H1 (cell line): ENCODE results near the gene POLG. TPM values are rescaled to one million over a fixed set of nuclear protein-coding genes. Genes with fewer than 3 reads are reported as not detected.

Source experiments
- BRCA1 ChIP-seq: IDR thresholded peaks from 2 replicates; pipeline ENCODE4 v1.6.1; 2012; ENCODE audit warnings: low read depth, low read length, improper control_type of control experiment
- CBX5 ChIP-seq: fragments of 300-800, 300-1000 bp; sonication (generic); IDR thresholded peaks from 2 replicates; pipeline ENCODE4 v1.7.1; 2016; ENCODE audit warnings: antibody characterized with exemption, low read length, low read depth
- EGR1 ChIP-seq: IDR thresholded peaks from 2 replicates; pipeline ENCODE4 v1.6.1; 2011; ENCODE audit warnings: low read depth, low read length, borderline replicate concordance
- GABPA ChIP-seq: IDR thresholded peaks from 2 replicates; pipeline ENCODE4 v1.6.1; 2011; ENCODE audit warnings: mild to moderate bottlenecking, low read length, moderate library complexity, borderline replicate concordance; ENCODE audit not compliant: insufficient read depth
- GTF2F1 ChIP-seq: IDR thresholded peaks from 2 replicates; pipeline ENCODE4 v1.6.1; 2012; ENCODE audit warnings: low read depth, low read length, improper control_type of control experiment, borderline replicate concordance
- POLR2A ChIP-seq, 2 experiments: IDR thresholded peaks; 1 replicate in 1 of 2; 2 replicates in 1 of 2; pipeline ENCODE4 v1.6.1; 2011; ENCODE audit warnings: low read depth in 2 of 2, low read length in 2 of 2, mild to moderate bottlenecking in 2 of 2; ENCODE audit errors: control extremely low read depth in 1 of 2
- SAP30 ChIP-seq: fragments of 300-600 bp; sonication (generic); IDR thresholded peaks from 2 replicates; pipeline ENCODE4 v1.7.1; 2012; ENCODE audit warnings: low read length, moderate library complexity, mild to moderate bottlenecking, inconsistent platforms; ENCODE audit not compliant: insufficient read depth, insufficient replicate concordance
- SIRT6 ChIP-seq: IDR thresholded peaks from one replicate; pipeline ENCODE4 v1.7.1; 2012; ENCODE audit warnings: low read length, inconsistent platforms
- SRF ChIP-seq: IDR thresholded peaks from 2 replicates; pipeline ENCODE4 v1.6.1; 2011; ENCODE audit warnings: mild to moderate bottlenecking, low read depth, low read length, moderate library complexity
- TAF7 ChIP-seq: optimal IDR thresholded peaks from 2 replicates; pipeline ENCODE3; 2011; ENCODE audit warnings: low read depth, mild to moderate bottlenecking, inconsistent platforms, low read length, moderate library complexity, borderline replicate concordance
- polyA plus RNA-seq, 7 experiments: library from polyadenylated mRNA; depleted of rRNA in 3 of 7; stranded (reverse) in 5 of 7; unstranded in 2 of 7; fragments of >200 nt in 5 of 7; fragments of 200-250 nt in 2 of 7; gene quantifications; 1 replicate in 5 of 7; 2 replicates in 1 of 7; 4 replicates in 1 of 7; pipeline versions ENCODE4 v1.2.1 to v1.2.3, GENCODE V29; 2011 to 2013; ENCODE audit warnings: missing spikeins in 2 of 7, mixed read lengths in 2 of 7
- total RNA-seq: library from RNA; stranded (reverse); fragmentation: NEBNext Ultra II Directional; extraction: Animal tissue kit (Norgen Biotek cat#: 25700); gene quantifications from 2 replicates; pipeline ENCODE4 v1.2.1, GENCODE V29; 2021
- TF ChIP-seq, protein P1 (sequence below): IDR thresholded peaks from 2 replicates; pipeline ENCODE4 v1.6.1; 2011; ENCODE audit warnings: low read depth, mild to moderate bottlenecking, low read length; ENCODE audit not compliant: insufficient read depth

The POLG gene
- total and polyA plus RNA-seq, 2 of the 8 experiments (the other 6 are each of a cell fraction or from before 2014, with no cell fraction given): 14.8 to 52.3 TPM

- TF ChIP-seq, protein P1, sequence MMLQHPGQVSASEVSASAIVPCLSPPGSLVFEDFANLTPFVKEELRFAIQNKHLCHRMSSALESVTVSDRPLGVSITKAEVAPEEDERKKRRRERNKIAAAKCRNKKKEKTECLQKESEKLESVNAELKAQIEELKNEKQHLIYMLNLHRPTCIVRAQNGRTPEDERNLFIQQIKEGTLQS: no peak
- TF ChIP-seq SRF (no peak), SAP30 (no peak), GABPA (no peak), BRCA1 (no peak), SIRT6 (no peak), EGR1 (no peak), CBX5 (no peak), TAF7 (no peak), GTF2F1 (no peak), POLR2A (IDR thresholded peaks at IDR 0.05; ENCODE audit: control extremely low read depth in 1 of 2, low read depth in 2 of 2, low read length in 2 of 2) (no peak)
These were observed 48.9 kb upstream of the POLG start (continued) for GRCh38 chr15:89383365-89384175.
